HCT116 (cell line): ENCODE results near the gene TPRX1. TPM values are rescaled to one million over a fixed set of nuclear protein-coding genes. Genes with fewer than 3 reads are reported as not detected.

Experiments
- ATAC-seq: fragments of 200-7000 bp; cut with Tn5 transposase; 2 replicates; pipeline ENCODE4 v1.9.1; 2020; ENCODE audit warnings: mild to moderate bottlenecking, moderate library complexity
- BruUV-seq: library from RNA; stranded (reverse); fragments of 400-500 nt; replicated peaks from 2 replicates; lab custom pipeline; 2021; lab: Mats Ljungman, UMichigan
- CTCF ChIA-PET: fragments of 300-600 bp; sonication (Branson Sonifier 250); formaldehyde crosslinking; loops from one replicate; lab custom pipeline; 2021; ENCODE audit warnings: antibody characterized with exemption; lab: Charles Lee
- POLR2A ChIA-PET: fragments of 300-600, 350-600 bp; sonication (Branson Sonifier 250); formaldehyde crosslinking; loops from one replicate; lab custom pipeline; 2021; ENCODE audit warnings: antibody characterized with exemption; lab: Charles Lee
- RAD21 ChIA-PET, 2 experiments: fragments of 300-600 bp; sonication (Branson Sonifier 250); formaldehyde crosslinking; loops; one replicate each; lab custom pipeline; 2023; ENCODE audit warnings: low total read pairs in 2 of 2; ENCODE audit not compliant: uncharacterized antibody in 2 of 2, unreplicated experiment in 2 of 2, low non-redundant PET in 1 of 2; lab: Charles Lee
- DNase-seq: peaks from one replicate; pipeline ENCODE4 v3.0.0-alpha.2; 2010; ENCODE audit warnings: low read depth, low spot score
- H2AFZ ChIP-seq: fragments of 200-600 bp; shearing (Covaris generic), sonication (generic); 2 replicates; pipeline ENCODE4 v1.6.1; 2017; ENCODE audit warnings: low read depth, mixed run types, mixed read lengths, antibody characterized with exemption, low read length; ENCODE audit not compliant: poor library complexity, severe bottlenecking
- H3K27ac ChIP-seq: 2 replicates; pipeline ENCODE4 v1.5.1; 2012; ENCODE audit warnings: low read depth, low read length
- H3K27me3 ChIP-seq: fragments of 200-600 bp; sonication (generic); 2 replicates; pipeline ENCODE4 v1.6.1; 2016; ENCODE audit warnings: mixed run types, low read length, mixed read lengths; ENCODE audit not compliant: insufficient read depth
- H3K36me3 ChIP-seq, 2 experiments: fragments of 200-500 bp in 1 of 2; fragments of 200-600 bp in 1 of 2; sonication (Bioruptor generic) in 1 of 2; sonication (generic) in 1 of 2; 2 replicates each; pipeline versions ENCODE4 v1.5.1 to v1.6.1; 2014 to 2016; ENCODE audit warnings: low read length in 2 of 2, inconsistent platforms in 1 of 2, mixed read lengths in 1 of 2, mixed run types in 1 of 2; ENCODE audit not compliant: insufficient read depth in 2 of 2, control insufficient read depth in 1 of 2
- H3K4me1 ChIP-seq, 2 experiments: fragments of 200-600 bp in 1 of 2; sonication (generic) in 1 of 2; 2 replicates each; pipeline versions ENCODE4 v1.5.1 to v1.6.1; 2012 to 2017; ENCODE audit warnings: low read length in 2 of 2, inconsistent platforms in 1 of 2, mild to moderate bottlenecking in 1 of 2, mixed read lengths in 1 of 2, mixed run types in 1 of 2, moderate library complexity in 1 of 2; ENCODE audit not compliant: insufficient read depth in 2 of 2, control insufficient read depth in 1 of 2
- H3K4me2 ChIP-seq: fragments of 200-600 bp; sonication (generic); 2 replicates; pipeline ENCODE4 v1.6.1; 2017; ENCODE audit warnings: mixed run types, low read length, mixed read lengths
- H3K4me3 ChIP-seq, 2 experiments: fragments of 200-600 bp in 1 of 2; sonication (generic) in 1 of 2; replicated peaks in 1 of 2; 2 replicates each; pipeline ENCODE4 v1.5.1; 2011 to 2016; ENCODE audit warnings: low read length in 2 of 2, control low read depth in 1 of 2, low read depth in 1 of 2, mild to moderate bottlenecking in 1 of 2, mixed read lengths in 1 of 2, mixed run types in 1 of 2
- H3K79me2 ChIP-seq: fragments of 200-600 bp; sonication (generic); 2 replicates; pipeline ENCODE4 v1.6.1; 2017; ENCODE audit warnings: mild to moderate bottlenecking, mixed run types, low read length, moderate library complexity, mixed read lengths; ENCODE audit not compliant: insufficient read depth
- H3K9ac ChIP-seq: fragments of 200-600 bp; sonication (generic); 2 replicates; pipeline ENCODE4 v1.6.1; 2016; ENCODE audit warnings: low read length, mixed read lengths
- H3K9me2 ChIP-seq: fragments of 200-600 bp; sonication (generic), shearing (Covaris generic); 2 replicates; pipeline ENCODE4 v1.6.1; 2017; ENCODE audit warnings: mixed run types, mild to moderate bottlenecking, moderate library complexity; ENCODE audit not compliant: insufficient read depth
- H3K9me3 ChIP-seq, 2 experiments: fragments of 200-500 bp in 1 of 2; fragments of 200-600 bp in 1 of 2; sonication (Bioruptor generic) in 1 of 2; sonication (generic) in 1 of 2; 2 replicates each; pipeline ENCODE4 v1.6.1; 2014 to 2017; ENCODE audit warnings: low read length in 2 of 2, mixed read lengths in 2 of 2, inconsistent platforms in 1 of 2, low read depth in 1 of 2, mild to moderate bottlenecking in 1 of 2, mixed run types in 1 of 2, moderate library complexity in 1 of 2; ENCODE audit not compliant: control insufficient read depth in 1 of 2, insufficient read depth in 1 of 2
- H4K20me1 ChIP-seq: fragments of 200-600 bp; sonication (generic), shearing (Covaris generic); 2 replicates; pipeline ENCODE4 v1.6.1; 2017; ENCODE audit warnings: mixed run types, mild to moderate bottlenecking, moderate library complexity; ENCODE audit not compliant: insufficient read depth
- CBX3 ChIP-seq: IDR thresholded peaks from 2 replicates; pipeline ENCODE4 v1.6.1; 2012; ENCODE audit warnings: low read depth
- CEBPB ChIP-seq: IDR thresholded peaks from 2 replicates; pipeline ENCODE4 v1.6.1; 2012; ENCODE audit warnings: low read depth
- CTCF ChIP-seq, 3 experiments: fragments of 200-600 bp in 1 of 3; sonication (generic) in 1 of 3; IDR thresholded peaks in 2 of 3; conservative IDR thresholded peaks in 1 of 3; 2 replicates each; pipeline ENCODE4 v1.5.1; 2012 to 2017; ENCODE audit warnings: low read depth in 2 of 3, low read length in 2 of 3, antibody characterized with exemption in 1 of 3, borderline replicate concordance in 1 of 3, control low read depth in 1 of 3, mild to moderate bottlenecking in 1 of 3, mixed read lengths in 1 of 3, mixed run types in 1 of 3, moderate library complexity in 1 of 3; ENCODE audit not compliant: insufficient read depth in 1 of 3
- ELF1 ChIP-seq: IDR thresholded peaks from 2 replicates; pipeline ENCODE4 v1.6.1; 2012; ENCODE audit warnings: low read depth, borderline replicate concordance
- EZH2 ChIP-seq: fragments of 200-600 bp; sonication (generic); IDR thresholded peaks from 2 replicates; pipeline ENCODE4 v1.6.1; 2017; ENCODE audit warnings: antibody characterized with exemption, mixed run types
- MAX ChIP-seq: IDR thresholded peaks from 2 replicates; pipeline ENCODE4 v1.6.1; 2012
- RAD21 ChIP-seq: IDR thresholded peaks from 2 replicates; pipeline ENCODE4 v1.6.1; 2012; ENCODE audit warnings: low read depth, mild to moderate bottlenecking
- SP1 ChIP-seq: IDR thresholded peaks from 2 replicates; pipeline ENCODE4 v1.6.1; 2012; ENCODE audit warnings: low read depth
- SRF ChIP-seq: IDR thresholded peaks from 2 replicates; pipeline ENCODE4 v1.6.1; 2012; ENCODE audit warnings: low read depth
- YY1 ChIP-seq: IDR thresholded peaks from 2 replicates; pipeline ENCODE4 v1.6.1; 2011; ENCODE audit warnings: low read length, low read depth, moderate library complexity, mild to moderate bottlenecking; ENCODE audit not compliant: insufficient replicate concordance; ENCODE audit errors: extremely low read depth
- ZFX ChIP-seq: fragments of 450-650 bp; IDR thresholded peaks from 2 replicates; pipeline ENCODE4 v1.6.1; 2017
- ZNF274 ChIP-seq: fragments of 200-500 bp; sonication (Bioruptor generic); IDR thresholded peaks from 2 replicates; pipeline ENCODE4 v1.6.1; 2014; ENCODE audit warnings: mild to moderate bottlenecking, low read depth, low read length, inconsistent platforms
- intact Hi-C: fragments of 100-400 bp; cut with micrococcal nuclease; formaldehyde crosslinking; loops from 2 replicates; pipeline ENCODE4 v1.10.0; 2022
- total RNA-seq: library from RNA; stranded (reverse); gene quantifications from one replicate; pipeline ENCODE4 v1.2.1, GENCODE V29; 2021; ENCODE audit not compliant: unreplicated experiment
- TF ChIP-seq, protein P1 (sequence below): IDR thresholded peaks from 2 replicates; pipeline ENCODE4 v1.6.1; 2012; ENCODE audit warnings: low read depth
- TF ChIP-seq, protein P2 (sequence below): IDR thresholded peaks from 2 replicates; pipeline ENCODE4 v1.6.1; 2011; ENCODE audit warnings: mild to moderate bottlenecking, low read length, moderate library complexity; ENCODE audit not compliant: insufficient replicate concordance; ENCODE audit errors: extremely low read depth
- TF ChIP-seq, protein P3 (sequence below): IDR thresholded peaks from 2 replicates; pipeline ENCODE4 v1.6.1; 2012

Gene TPRX1
- total RNA-seq, 1 experiment from 2014 or later, result not detected

DNA sequence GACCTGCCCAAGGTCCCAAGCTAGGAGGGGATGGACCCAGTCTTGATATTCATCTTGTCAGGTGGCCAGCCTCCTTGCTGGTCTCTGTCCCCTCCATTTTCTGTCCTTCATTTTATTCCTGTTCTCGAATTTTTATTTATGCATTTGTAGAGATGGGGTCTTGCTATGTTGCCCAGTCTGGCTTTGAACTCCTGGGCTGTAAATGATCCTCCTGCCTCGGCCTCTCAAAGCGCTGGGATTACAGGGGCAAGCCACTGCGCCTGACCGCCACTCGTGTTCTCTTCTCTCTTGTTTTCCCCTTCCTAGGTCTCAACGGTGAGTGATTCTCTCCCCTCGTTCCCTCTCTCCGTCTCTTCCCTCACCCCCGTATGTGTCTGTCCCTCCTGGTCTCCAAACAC, 44.1 kb upstream of the TPRX1 start:
- peak overlapping the region; percentile 53; the same call in 1 of the 2 replicates for H3K9ac ChIP-seq
- no peaks in the 10 kb centered on the region for H3K79me2 ChIP-seq
- POLR2A ChIA-PET, result no interaction called here
- H3K27ac ChIP-seq, result no peak overlapping the region
- no peaks in the 10 kb centered on the region for H3K36me3 ChIP-seq
- peak overlapping the region in 1 of 2 experiments; percentile 54; a peak in 2 of 4 replicates for H3K4me3 ChIP-seq
- RAD21 ChIA-PET, result no interaction called here
- TF ChIP-seq, protein P1, sequence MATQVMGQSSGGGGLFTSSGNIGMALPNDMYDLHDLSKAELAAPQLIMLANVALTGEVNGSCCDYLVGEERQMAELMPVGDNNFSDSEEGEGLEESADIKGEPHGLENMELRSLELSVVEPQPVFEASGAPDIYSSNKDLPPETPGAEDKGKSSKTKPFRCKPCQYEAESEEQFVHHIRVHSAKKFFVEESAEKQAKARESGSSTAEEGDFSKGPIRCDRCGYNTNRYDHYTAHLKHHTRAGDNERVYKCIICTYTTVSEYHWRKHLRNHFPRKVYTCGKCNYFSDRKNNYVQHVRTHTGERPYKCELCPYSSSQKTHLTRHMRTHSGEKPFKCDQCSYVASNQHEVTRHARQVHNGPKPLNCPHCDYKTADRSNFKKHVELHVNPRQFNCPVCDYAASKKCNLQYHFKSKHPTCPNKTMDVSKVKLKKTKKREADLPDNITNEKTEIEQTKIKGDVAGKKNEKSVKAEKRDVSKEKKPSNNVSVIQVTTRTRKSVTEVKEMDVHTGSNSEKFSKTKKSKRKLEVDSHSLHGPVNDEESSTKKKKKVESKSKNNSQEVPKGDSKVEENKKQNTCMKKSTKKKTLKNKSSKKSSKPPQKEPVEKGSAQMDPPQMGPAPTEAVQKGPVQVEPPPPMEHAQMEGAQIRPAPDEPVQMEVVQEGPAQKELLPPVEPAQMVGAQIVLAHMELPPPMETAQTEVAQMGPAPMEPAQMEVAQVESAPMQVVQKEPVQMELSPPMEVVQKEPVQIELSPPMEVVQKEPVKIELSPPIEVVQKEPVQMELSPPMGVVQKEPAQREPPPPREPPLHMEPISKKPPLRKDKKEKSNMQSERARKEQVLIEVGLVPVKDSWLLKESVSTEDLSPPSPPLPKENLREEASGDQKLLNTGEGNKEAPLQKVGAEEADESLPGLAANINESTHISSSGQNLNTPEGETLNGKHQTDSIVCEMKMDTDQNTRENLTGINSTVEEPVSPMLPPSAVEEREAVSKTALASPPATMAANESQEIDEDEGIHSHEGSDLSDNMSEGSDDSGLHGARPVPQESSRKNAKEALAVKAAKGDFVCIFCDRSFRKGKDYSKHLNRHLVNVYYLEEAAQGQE, result no peak
- TF ChIP-seq MAX, result no peak
- no peak for TF ChIP-seq CEBPB
- TF ChIP-seq SRF, result no peak
- no peak for TF ChIP-seq CTCF (IDR thresholded peaks at IDR 0.05 in 2 of 3, conservative IDR thresholded peaks at IDR 0.05 in 1 of 3; ENCODE audit: borderline replicate concordance in 1 of 3, insufficient read depth in 1 of 3, low read depth in 2 of 3, low read length in 2 of 3)
- no peak for TF ChIP-seq CBX3
- TF ChIP-seq EZH2, result no peak
- TF ChIP-seq, protein P2, sequence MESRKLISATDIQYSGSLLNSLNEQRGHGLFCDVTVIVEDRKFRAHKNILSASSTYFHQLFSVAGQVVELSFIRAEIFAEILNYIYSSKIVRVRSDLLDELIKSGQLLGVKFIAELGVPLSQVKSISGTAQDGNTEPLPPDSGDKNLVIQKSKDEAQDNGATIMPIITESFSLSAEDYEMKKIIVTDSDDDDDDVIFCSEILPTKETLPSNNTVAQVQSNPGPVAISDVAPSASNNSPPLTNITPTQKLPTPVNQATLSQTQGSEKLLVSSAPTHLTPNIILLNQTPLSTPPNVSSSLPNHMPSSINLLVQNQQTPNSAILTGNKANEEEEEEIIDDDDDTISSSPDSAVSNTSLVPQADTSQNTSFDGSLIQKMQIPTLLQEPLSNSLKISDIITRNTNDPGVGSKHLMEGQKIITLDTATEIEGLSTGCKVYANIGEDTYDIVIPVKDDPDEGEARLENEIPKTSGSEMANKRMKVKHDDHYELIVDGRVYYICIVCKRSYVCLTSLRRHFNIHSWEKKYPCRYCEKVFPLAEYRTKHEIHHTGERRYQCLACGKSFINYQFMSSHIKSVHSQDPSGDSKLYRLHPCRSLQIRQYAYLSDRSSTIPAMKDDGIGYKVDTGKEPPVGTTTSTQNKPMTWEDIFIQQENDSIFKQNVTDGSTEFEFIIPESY, result no peak
- no peak for TF ChIP-seq ZNF274
- TF ChIP-seq, protein P3, sequence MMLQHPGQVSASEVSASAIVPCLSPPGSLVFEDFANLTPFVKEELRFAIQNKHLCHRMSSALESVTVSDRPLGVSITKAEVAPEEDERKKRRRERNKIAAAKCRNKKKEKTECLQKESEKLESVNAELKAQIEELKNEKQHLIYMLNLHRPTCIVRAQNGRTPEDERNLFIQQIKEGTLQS, result no peak
- TF ChIP-seq ZFX, result no peak
- no peak for TF ChIP-seq SP1
- TF ChIP-seq ELF1, result no peak
- TF ChIP-seq YY1, result no peak
- TF ChIP-seq RAD21, result no peak
- no peak for ATAC-seq
- no peaks in the 10 kb centered on the region for H3K9me3 ChIP-seq
- intact Hi-C loops, result no loop called here
- H4K20me1 ChIP-seq, result no peaks in the 10 kb centered on the region
- H3K4me2 ChIP-seq, result peak overlapping the region; percentile 84
- CTCF ChIA-PET, result interaction anchor here (1.5 to 2.9 kb wide), 2 partner anchors 16 to 21 kb away, joined by 5 to 17 read pairs; no protein-coding TSS in a partner anchor
- H3K4me1 ChIP-seq, result peaks cover 5 to 16% of the 10 kb centered on the region in 2 experiments; a peak in 3 of 4 replicates
- peak overlapping the region; percentile 98 for H2AFZ ChIP-seq
- H3K9me2 ChIP-seq, result no peaks in the 10 kb centered on the region
- BruUV-seq, result no TSS peak
- DNase-seq, result no peak
- no peaks in the 10 kb centered on the region for H3K27me3 ChIP-seq
